GM19351 (cell line): ENCODE data around the gene TMPRSS11F.
"Not testable (repeated sequence)": the region's sequence is repeated elsewhere in the genome, so short reads cannot be mapped to it uniquely, and the experiment has no call there.

Experiments
- ATAC-seq: cut with Tn5 transposase; IDR thresholded peaks from one replicate; pipeline ENCODE4 v1.9.1; 2021; ENCODE audit warnings: mild to moderate bottlenecking, moderate library complexity; ENCODE audit not compliant: unreplicated experiment

The TMPRSS11F gene

DNA sequence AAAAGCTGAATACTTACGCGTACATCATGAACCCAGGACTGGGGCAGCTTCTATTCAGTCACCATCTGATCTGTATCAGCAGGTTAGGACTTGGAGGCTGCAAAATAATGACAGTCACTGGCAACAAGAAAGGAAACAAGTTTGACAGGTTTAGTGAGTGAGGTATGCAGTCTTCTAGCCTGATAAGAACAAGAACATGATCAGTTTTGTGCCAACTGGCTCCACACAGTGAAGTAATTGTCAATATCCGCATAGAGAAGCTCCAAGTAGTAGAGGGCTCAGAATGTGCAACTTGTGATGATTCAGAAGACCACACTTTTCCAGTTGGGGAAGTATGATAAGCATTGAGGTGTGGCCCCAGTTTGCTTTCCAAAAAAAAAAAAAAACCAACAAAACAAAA is at the start of gene TMPRSS11F:
TMPRSS11F (minus strand) TSS at position 77 of the 400 bp plus-strand sequence; CDS start at position 28, 49 bp downstream.
- no peak for ATAC-seq

DNA sequence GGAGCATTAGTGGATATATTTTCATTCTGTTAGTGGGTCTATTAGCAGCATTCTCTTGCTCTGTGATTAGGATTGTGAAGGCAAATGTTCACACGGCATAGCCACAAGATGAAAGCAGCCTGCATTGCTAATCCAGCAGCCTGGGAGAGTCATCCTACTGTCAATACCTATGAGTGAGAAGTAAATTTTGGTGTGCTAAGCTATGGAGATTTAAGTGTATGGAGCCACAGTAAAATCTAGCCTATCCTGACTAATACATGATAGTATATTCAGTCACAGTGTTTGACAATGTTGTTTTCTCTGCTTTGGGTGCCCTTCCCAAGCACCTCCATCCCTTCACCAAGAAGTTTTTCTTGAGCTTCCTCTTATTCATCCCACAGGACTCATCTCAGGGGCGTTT is 47.2 kb upstream of the TMPRSS11F start:
- no peak for ATAC-seq

DNA sequence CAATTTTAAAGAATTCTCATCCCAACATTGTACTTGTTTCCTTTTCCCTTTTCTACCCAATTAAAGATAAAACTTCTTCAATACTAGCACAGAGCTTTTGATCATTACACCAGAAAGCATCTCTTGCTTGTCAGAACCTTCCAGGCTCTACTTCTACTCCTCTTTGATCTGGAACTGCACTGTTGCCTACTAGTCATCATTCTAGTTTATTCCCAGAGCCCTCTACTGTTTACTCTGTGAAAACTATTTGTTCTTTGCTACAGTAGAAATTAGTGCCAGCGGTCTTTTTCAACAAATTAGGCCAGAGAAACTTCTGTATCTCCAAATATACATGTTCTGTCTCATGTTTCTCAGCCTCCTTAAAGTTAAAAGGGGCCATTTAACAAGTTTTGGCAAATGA is 46.8 kb upstream of the TMPRSS11F start:
- ATAC-seq = no peak

DNA sequence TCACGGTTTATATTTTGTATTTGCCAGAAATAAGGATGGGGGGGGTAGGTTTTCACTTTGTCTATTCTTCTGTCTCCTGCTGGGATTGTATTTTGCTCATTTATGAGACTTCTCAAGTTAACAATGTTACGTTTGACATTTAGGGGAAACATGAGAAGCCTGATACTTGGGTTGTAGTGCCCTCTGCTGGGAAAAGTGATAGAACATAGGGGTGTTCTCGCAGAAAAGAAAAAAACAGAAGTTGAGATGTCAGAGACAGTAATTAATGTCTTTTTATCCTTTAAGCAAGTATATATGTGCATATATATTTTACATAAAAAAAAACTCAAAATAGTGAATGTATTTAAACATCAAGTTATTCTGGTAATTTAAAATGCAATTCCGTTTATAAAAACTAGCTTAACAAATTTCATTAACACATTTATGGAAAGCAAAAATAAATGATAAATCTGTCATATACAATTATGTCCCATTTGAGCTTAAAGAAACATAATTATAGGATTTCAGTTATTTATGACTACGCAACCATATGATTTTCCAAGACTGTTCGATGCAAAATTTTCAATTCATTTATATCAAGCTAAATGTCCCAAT is 46.0 kb upstream of the TMPRSS11F start:
- ATAC-seq = peak; percentile 93

DNA sequence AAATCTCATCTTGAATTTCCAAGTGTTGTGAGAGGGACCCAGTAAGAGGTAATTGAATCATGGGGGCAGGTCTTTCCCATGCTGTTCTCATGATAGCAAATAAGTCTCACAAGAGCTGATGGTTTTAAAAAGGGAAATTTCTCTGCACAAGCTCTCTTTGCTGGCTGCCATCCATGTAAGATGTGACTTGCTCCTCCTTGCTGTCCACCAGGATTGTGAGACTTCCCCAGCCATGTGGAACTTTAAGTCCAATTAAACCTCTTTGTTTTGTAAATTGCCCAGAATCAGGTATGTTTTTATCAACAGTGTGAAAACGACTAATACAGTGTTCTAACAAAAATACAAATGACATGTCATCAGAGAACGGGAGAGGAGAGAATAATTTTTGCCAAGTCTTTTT is 44.7 kb upstream of the TMPRSS11F start:
- ATAC-seq = not testable (repeated sequence)

DNA sequence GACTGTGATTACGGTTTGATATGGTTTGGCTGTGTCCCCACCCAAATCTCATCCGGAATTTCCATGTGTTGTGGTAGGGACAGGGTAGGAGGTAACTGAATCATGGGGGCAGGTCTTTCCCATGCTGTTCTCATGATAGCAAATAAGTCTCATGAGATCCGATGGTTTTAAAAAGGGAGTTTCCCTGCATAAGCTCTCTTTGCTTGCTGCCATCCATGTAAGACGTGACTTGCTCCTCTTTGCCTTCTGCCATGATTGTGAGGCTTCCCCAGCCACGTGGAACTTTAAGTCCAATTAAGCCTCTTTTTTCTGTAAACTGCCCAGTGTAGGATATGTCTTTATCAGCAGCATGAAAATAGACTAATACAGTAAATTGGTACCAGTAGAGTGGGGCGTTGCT is 42.5 kb upstream of the TMPRSS11F start:
- ATAC-seq = not testable (repeated sequence)

DNA sequence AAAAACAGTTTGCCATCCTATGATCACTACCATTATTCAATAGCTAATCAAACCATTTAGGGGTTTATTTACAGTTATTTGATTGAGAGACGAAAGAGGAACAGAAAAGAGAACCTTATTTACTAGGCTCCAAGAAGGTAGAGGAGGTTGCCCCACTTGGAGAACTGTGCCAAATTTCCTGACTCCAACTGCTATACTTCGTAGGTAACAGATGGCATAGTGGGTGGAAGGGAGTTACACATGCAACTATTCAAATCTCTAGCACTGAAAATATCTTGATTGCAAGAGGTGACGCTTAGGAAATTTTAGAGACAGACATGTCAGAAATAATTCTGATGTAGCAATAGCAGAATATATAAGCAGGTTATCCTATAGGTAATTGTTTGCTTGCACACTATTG is 38.0 kb upstream of the TMPRSS11F start:
- no peak for ATAC-seq

DNA sequence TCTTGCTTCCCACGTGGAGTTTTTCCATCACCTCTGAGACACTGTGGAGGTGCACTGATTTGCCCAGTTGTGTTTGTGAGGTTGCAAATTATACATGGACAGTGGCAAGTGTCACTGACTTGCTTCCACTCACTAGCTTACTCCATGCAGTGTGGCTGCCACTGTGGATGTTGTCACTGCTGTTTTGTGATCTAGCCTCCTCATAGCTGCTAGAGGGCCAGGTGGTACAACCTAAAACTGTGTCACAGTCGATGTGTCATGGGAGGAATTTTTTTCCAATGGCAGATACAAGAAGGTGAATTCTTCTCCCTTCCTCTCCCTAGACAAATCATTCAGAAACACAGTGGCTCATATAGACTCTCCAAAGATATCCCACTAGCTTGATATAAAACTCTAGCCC is 37.5 kb upstream of the TMPRSS11F start:
- ATAC-seq = no peak

DNA sequence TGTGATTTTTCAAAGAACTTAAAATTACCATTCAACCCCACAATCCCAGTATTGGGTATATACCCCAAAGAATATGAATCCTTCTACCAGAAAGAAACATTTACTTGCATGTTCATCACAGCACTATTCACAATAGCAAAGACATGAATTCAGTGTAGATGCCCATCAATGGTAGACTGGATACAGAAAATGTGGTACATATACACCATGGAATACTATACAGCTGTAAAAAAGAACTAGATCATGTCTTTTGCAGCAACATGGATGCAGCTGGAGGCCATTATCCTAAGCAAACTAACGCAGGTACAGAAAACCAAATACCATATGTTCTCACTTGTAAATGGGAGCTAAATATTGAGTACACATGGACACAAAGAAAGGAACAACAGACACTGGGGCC is 34.1 kb upstream of the TMPRSS11F start:
- no peak for ATAC-seq

DNA sequence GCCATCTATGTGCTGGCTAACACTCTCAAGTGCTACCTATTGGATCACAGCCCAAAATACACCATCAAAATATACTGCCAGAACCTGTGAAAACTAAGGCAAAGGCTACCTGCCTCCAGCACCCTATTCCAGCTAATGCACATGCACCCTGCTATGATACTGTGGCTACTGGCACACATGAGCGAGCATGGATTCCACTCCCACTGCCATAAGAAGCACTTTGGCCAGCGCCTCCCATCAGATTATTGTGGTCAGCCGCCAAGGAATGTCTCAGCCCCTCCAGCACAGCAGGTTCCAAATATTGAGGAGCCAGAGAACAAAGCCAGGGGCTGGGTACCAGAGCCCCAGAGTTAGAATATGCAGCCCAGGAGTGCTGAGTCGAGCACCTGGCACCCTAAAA is 32.5 kb upstream of the TMPRSS11F start:
- ATAC-seq = no peak

DNA sequence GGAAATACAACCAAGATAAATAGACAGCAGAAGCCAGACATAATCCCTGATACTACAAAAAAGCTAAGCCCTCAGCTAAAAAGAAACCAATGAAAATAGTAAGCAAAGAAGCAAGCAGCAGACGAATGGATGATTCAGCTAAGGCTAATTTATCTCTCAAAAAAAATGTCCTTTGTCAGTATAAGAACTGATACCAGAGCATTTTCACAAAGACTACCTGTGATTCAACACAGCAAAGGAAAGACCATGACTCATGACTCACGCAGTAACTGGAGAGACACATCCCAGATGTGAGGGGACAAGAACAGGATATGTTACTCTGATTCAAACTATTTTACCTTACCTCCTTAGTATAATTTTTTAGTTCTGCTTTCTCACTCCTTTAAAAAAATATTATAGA is 22.7 kb upstream of the TMPRSS11F start:
- no peak for ATAC-seq

DNA sequence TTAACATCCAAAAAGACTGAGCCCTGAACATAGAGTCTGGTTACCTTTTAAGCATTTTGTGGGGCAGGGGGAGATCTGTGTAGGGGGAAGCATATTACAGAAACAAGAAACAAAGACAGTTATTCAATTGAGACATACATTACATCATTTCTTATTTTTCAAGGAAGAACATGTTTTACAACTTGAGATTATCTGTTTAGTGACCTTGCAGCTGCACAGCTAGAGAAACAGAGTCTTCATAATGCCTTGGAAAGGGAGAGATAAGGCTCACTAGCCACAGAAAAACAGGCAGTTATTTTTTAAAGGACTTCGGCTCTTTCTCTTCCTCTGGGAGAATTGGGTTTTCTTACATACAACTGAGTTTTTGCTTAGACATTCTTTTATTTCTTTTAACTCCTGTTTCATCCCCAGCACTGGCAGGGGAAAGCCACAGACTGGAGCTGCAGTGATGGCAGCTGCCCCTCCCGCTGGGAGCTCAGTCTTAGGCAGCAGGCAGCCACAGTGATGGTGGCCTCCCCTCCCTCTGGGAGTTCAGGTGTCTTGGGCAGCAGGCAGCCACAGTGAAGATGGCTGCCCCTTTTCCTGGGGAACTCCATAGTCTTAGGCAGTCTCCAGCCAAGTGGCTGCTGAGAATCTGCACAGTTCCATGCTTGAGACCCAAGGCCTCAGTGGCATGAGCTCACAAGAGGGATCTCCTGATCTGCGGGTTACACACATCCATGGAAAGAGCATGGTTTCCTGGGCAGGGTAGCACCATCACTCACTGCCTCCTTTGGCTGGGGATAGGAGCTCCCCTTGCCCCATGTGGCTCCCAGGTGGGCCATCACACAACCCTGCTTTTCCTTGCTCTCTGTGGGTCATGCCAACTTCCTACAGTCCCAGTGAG is 19.4 kb upstream of the TMPRSS11F start:
- no peak for ATAC-seq

DNA sequence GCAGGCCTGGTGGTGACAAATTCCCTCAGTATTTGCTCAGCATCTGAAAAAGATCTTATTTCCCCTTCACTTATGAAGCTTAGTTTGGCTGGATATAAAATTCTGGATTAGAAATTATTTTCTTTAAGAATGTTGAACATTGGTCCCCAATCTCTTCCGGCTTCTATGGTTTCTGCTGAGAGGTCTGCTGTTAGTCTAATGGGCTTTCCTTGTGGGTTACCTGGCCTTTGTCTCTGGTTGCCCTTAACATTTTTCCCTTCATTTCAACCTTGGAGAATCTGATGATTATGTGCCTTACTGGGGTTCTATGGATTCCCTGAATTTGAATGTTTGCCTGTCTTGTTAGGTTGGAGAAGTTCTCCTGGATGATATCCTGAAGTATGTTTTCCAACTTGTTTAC is 17.4 kb upstream of the TMPRSS11F start:
- no peak for ATAC-seq

DNA sequence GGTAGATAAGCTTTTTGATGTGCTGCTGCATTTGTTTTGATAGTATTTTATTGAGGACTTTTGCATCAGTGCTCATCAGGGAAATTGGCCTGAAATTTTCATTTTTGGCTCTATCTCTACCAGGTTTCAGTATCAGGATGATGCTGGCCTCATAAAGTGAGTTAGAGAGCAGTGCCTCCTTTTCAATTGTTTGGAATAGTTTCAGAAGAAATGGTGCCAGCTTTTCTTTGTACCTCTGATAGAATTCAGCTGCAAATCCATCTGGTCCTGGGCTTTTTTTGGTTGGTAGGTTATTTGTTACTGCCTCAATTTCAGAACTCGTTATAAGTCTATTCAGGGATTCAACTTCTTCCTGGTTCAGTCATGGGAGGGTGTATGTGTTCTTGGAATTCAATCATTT is 15.6 kb upstream of the TMPRSS11F start:
- no peak for ATAC-seq

DNA sequence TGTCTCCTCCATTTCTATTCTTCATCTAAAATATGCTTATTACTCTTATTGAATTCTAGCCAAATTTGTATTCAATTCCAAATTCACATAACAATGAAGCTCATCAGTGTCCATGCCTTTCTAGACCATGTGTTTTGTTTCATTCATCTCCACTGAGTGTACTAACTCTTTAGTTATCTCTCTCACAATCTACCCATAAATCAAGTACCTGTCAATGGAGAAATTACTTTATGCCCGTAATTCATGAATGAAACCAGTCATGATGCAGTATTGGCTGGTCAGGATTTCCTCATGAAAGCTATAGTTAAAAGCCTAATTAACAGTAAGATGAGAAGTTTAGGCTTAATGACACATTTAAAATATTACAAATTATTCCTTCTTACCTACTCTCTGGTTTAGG is 12.2 kb upstream of the TMPRSS11F start:
- ATAC-seq = no peak

DNA sequence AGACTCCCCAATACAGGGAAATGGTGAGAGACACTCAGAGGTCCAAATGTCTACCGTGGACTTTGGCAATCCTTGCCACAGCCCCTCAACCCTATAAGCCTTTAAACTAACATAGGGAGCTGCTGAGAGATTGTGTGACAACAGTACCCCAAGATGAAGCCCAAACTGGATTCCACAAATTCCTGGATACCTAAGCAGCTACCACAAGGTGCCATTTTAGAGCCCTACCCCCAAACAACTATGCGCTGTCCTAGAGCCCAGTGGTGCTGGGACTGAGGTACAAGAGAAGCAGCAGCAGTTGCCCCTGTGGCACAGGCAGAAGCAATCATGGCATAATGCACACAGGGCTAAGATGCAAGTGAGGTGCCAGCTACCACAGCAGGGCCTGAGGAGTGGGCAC is 2.7 kb upstream of the TMPRSS11F start:
- ATAC-seq = no peak

DNA sequence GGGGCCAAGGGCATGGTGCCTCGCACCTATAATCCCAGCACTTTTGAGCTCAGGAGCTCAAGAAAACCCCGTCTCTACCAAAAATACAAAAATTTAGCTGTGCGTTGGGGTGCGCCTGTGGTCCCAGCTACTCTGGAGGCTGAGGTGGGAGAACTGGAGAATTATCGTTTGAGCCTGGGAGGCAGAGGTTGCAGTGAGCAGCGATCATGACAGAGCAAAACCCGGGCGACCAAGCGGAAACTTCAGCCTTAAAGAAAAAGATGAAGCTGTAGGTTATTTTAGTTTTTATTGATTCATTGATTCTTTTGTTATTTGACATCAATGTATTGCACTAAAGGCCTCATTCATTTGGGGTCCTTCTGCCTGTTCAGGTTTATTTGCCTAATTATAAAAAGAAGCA is 5.4 kb downstream of the TMPRSS11F start:
- ATAC-seq = no peak

DNA sequence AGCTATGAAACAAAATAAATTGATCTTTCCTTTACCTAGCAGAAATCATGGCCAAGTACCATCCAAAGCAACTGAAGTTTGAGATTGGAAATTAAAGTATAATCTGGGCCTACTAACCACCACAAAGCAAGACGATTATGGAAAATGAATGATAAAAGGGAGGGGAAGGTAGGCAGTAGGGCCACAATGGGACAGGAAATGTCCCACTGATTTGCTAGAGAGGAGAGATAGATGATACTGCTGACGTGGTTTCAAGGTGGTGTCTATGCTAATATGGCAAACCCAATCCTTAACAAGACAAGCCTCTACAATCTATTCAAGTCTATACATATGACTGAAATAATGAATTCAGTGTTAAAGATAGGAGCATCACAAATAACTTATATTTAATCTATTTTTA is 6.1 kb downstream of the TMPRSS11F start:
- ATAC-seq = no peak

DNA sequence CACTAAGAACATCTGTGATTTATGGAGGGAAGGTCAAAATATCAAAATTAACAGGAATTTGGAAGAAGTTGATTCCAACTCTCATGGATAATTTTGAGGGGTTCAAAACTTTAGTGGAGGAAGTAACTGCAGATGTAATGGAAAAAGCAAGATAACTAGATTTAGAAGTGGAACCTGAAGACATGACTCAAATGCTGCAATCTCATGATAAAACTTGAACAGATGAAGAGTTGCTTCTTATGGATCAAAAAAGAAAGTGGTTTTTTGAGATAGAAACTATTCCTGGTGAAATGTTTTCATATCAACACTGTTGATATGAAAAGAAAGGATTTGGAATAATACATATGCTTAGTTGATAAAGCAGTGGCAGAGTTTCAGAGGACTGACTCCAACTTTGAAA is 9.7 kb downstream of the TMPRSS11F start:
- ATAC-seq = no peak

DNA sequence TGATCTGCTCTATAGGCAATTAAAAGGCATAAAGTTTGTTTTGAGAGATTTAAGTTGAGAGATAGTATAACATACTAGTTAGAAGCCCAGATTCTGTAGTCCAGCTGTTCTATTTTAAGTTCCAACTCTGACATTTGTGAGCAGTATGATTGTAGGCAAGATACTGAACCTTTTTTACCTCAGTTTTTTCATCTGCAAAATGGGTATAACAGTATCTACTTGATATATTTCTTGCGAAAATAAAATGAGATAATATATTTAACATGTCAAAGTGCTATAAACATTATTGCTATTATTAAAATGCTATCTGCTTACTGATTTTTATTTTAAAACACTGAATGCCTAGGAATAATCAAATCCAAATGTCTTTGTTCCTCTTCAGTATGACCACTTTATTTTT is 19.2 kb downstream of the TMPRSS11F start:
- ATAC-seq = no peak

DNA sequence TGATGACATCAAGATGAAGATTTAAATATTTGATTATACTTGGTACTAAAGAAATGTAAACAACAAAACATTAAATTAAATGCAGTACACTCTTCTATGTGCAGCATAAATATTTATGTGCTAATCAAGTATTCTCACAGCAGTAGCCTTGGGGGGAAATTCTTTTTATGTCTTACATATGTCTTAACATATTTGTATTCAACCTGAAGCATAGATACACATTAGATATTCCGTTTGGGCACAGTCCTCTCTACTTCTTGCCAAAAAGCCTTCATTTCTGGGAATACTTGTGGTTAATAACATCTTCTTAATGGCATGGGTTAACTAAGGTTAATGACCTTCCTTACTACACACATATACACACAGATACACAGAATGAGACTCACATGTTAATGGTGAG is 19.8 kb downstream of the TMPRSS11F start:
- no peak for ATAC-seq

DNA sequence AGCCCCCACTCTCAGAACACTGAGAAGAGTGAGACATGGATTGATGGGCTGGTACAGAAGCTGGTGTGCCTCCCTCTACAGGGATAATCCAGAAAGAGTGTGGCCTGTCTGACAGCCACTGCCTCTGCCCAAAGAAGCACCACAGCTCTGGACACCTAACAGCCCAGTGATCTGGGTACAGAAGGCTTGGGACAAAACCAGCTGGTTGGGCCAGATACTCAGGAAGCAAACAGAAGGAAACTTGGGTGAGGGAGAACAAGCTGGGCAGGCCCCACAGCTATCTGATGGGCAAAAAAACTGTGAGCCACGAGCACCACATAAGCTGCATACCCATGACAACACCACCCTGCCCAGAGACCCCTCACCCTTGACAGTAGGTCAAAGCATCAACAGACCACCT is 46.9 kb downstream of the TMPRSS11F start:
- no peak for ATAC-seq

DNA sequence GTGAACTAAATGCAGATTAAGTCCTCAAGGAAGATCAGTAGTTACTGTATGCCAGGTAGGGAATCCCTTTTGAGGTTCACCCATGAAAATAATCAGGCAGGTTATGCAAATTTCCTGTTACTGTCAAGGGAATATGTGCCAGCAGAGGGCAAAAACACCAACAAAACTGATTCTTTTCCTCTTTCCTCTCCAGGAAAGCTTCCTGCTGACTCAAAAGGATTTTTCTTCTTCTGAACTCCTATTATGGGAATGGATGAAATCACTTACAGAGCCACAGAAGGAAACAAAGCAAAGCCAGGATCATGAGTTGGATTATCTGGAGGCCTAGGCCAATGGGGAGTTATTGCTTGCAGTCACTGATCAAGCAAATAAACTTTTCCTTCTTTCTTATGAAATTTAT is 49.7 kb downstream of the TMPRSS11F start:
- no peak for ATAC-seq
